Transverse colon (tissue), 4 donors: Measurements from ENCODE around the gene XYLT1.

Source experiments
- CTCF ChIP-seq, 5 experiments: fragments of 200-600 bp in 3 of 5; fragments of 450-650 bp in 2 of 5; sonication (generic) in 3 of 5; IDR thresholded peaks; 1 replicate in 2 of 5; 2 replicates in 3 of 5; pipeline ENCODE4 v1.5.1; 2016 to 2017; ENCODE audit warnings: antibody characterized with exemption in 5 of 5, inconsistent platforms in 3 of 5, mild to moderate bottlenecking in 2 of 5, moderate library complexity in 1 of 5
- EP300 ChIP-seq: sonication (generic); formaldehyde crosslinking; IDR thresholded peaks from one replicate; pipeline ENCODE4 v1.6.1; 2017; ENCODE audit warnings: antibody characterized with exemption, low read depth
- POLR2A ChIP-seq: fragments of 450-650 bp; IDR thresholded peaks from one replicate; pipeline ENCODE4 v1.6.1; 2016; ENCODE audit warnings: antibody characterized with exemption, mild to moderate bottlenecking, moderate library complexity
- POLR2AphosphoS5 ChIP-seq, 3 donors: sonication (generic); formaldehyde crosslinking; IDR thresholded peaks; one replicate each; pipeline ENCODE4 v1.6.1; 2016; ENCODE audit warnings: antibody characterized with exemption in 3 of 3

GRCh38 chr16:17301593-17302135, 169.1 kb downstream of the XYLT1 start:
- TF ChIP-seq CTCF (IDR thresholded peaks at IDR 0.05) = no peak
- no peak for TF ChIP-seq POLR2A
- peak in 2 of 3 donors; percentile 33 to 36 for TF ChIP-seq POLR2AphosphoS5 (IDR thresholded peaks at IDR 0.05)
- TF ChIP-seq EP300 = no peak
